WTC11 (cell line): Measurements from ENCODE around the gene FAM3D. TPM values are rescaled to one million over a fixed set of nuclear protein-coding genes. Genes with fewer than 3 reads are reported as not detected.

Experiments used
- ATAC-seq: fragments of 200-7000 bp; cut with Tn5 transposase; 2 replicates; pipeline ENCODE4 v1.10.0; 2021; ENCODE audit warnings: mild to moderate bottlenecking, moderate library complexity
- CTCF ChIA-PET: fragments of 300-600 bp; sonication (Branson Sonifier 250); formaldehyde crosslinking; loops from one replicate; lab custom pipeline; 2021; ENCODE audit warnings: antibody characterized with exemption; lab: Charles Lee
- POLR2A ChIA-PET: fragments of 350-600 bp; sonication (Branson Sonifier 250); formaldehyde crosslinking; loops from one replicate; lab custom pipeline; 2021; ENCODE audit warnings: antibody characterized with exemption; lab: Charles Lee
- DNase-seq: peaks from one replicate; pipeline ENCODE4 v3.0.0; 2021; ENCODE audit warnings: low spot score
- H3K27ac Mint-ChIP-seq: 2 replicates; pipeline ENCODE4 v1.8.0; 2021; ENCODE audit warnings: mixed read lengths
- H3K27me3 Mint-ChIP-seq: 2 replicates; pipeline ENCODE4 v1.8.0; 2021; ENCODE audit warnings: low read depth, mild to moderate bottlenecking, moderate library complexity, mixed read lengths
- H3K36me3 Mint-ChIP-seq: 2 replicates; pipeline ENCODE4 v1.8.0; 2021; ENCODE audit warnings: mixed read lengths
- H3K4me1 Mint-ChIP-seq: 2 replicates; pipeline ENCODE4 v1.8.0; 2022; ENCODE audit warnings: mixed read lengths
- H3K4me3 Mint-ChIP-seq: 2 replicates; pipeline ENCODE4 v1.8.0; 2021; ENCODE audit warnings: mild to moderate bottlenecking, moderate library complexity, mixed read lengths
- H3K9me3 Mint-ChIP-seq: 2 replicates; pipeline ENCODE4 v1.8.0; 2021; ENCODE audit warnings: mixed read lengths
- AFF4 ChIP-seq: sonication (generic); formaldehyde crosslinking; IDR thresholded peaks from 2 replicates; pipeline ENCODE4 v1.8.1; 2023; ENCODE audit warnings: mild to moderate bottlenecking, missing genetic modification reagents, borderline replicate concordance
- AR ChIP-seq: fragments of 250-450 bp; sonication (Bioruptor Pico); IDR thresholded peaks from 2 replicates; pipeline ENCODE4 v1.9.0; 2021; ENCODE audit warnings: mild to moderate bottlenecking
- E2F1 ChIP-seq: sonication (generic); formaldehyde crosslinking; IDR thresholded peaks from 2 replicates; pipeline ENCODE4 v1.8.0; 2022; ENCODE audit warnings: mild to moderate bottlenecking, missing genetic modification reagents
- ELF4 ChIP-seq: sonication (generic); formaldehyde crosslinking; IDR thresholded peaks from 2 replicates; pipeline ENCODE4 v1.8.1; 2022; ENCODE audit warnings: low read depth, mild to moderate bottlenecking, moderate library complexity, missing genetic modification reagents
- FOXK1 ChIP-seq: sonication (generic); formaldehyde crosslinking; IDR thresholded peaks from 2 replicates; pipeline ENCODE4 v1.8.0; 2022; ENCODE audit warnings: mild to moderate bottlenecking, moderate library complexity, missing genetic modification reagents
- FOXP1 ChIP-seq: sonication (generic); formaldehyde crosslinking; IDR thresholded peaks from 2 replicates; pipeline ENCODE4 v1.8.0; 2022; ENCODE audit warnings: missing genetic modification reagents, mild to moderate bottlenecking, moderate library complexity, borderline replicate concordance
- FOXP4 ChIP-seq: sonication (generic); formaldehyde crosslinking; IDR thresholded peaks from 2 replicates; pipeline ENCODE4 v1.8.0; 2022; ENCODE audit warnings: mild to moderate bottlenecking, missing genetic modification reagents
- GRHL2 ChIP-seq: fragments of 250-450 bp; sonication (Bioruptor Pico); IDR thresholded peaks from 2 replicates; pipeline ENCODE4 v1.8.0; 2022; ENCODE audit warnings: mild to moderate bottlenecking, moderate library complexity; ENCODE audit not compliant: insufficient replicate concordance, severe bottlenecking
- HMGA2 ChIP-seq: fragments of 250-450 bp; sonication (Bioruptor Pico); IDR thresholded peaks from 2 replicates; pipeline ENCODE4 v1.4.0; 2021; ENCODE audit warnings: mild to moderate bottlenecking, moderate library complexity
- MAX ChIP-seq: sonication (generic); formaldehyde crosslinking; IDR thresholded peaks from 2 replicates; pipeline ENCODE4 v1.8.0; 2022; ENCODE audit warnings: mild to moderate bottlenecking, missing genetic modification reagents
- MLX ChIP-seq: sonication (generic); formaldehyde crosslinking; IDR thresholded peaks from 2 replicates; pipeline ENCODE4 v1.8.1; 2023; ENCODE audit warnings: mild to moderate bottlenecking, missing genetic modification reagents, moderate library complexity
- NFYB ChIP-seq: sonication (generic); formaldehyde crosslinking; conservative IDR thresholded peaks from 2 replicates; pipeline ENCODE4 v1.8.0; 2022; ENCODE audit warnings: low read depth, missing genetic modification reagents
- RORB ChIP-seq: fragments of 250-450 bp; sonication (Bioruptor Pico); IDR thresholded peaks from 2 replicates; pipeline ENCODE4 v1.9.0; 2021; ENCODE audit warnings: mild to moderate bottlenecking
- ZBTB21 ChIP-seq: sonication (generic); formaldehyde crosslinking; IDR thresholded peaks from 2 replicates; pipeline ENCODE4 v1.8.1; 2023; ENCODE audit warnings: mild to moderate bottlenecking, missing genetic modification reagents, borderline replicate concordance
- ZNF121 ChIP-seq: sonication (generic); formaldehyde crosslinking; IDR thresholded peaks from 2 replicates; pipeline ENCODE4 v1.8.0; 2023; ENCODE audit warnings: missing genetic modification reagents
- ZNF219 ChIP-seq: sonication (generic); formaldehyde crosslinking; IDR thresholded peaks from 2 replicates; pipeline ENCODE4 v1.8.0; 2023; ENCODE audit warnings: missing genetic modification reagents, mild to moderate bottlenecking, borderline replicate concordance
- ZNF232 ChIP-seq: sonication (generic); formaldehyde crosslinking; IDR thresholded peaks from 2 replicates; pipeline ENCODE4 v1.8.0; 2022; ENCODE audit warnings: mild to moderate bottlenecking, missing genetic modification reagents
- ZSCAN18 ChIP-seq: fragments of 250-450 bp; sonication (Bioruptor Pico); IDR thresholded peaks from 2 replicates; pipeline ENCODE4 v2.1.2; 2022; ENCODE audit warnings: mild to moderate bottlenecking, moderate library complexity
- total RNA-seq: library from RNA; stranded (reverse); gene quantifications from 3 replicates; pipeline ENCODE4 v1.2.3, GENCODE V29; 2021

The FAM3D gene
- total RNA-seq, 1 experiment from 2014 or later: 0.66 TPM

- DNase-seq: no peak
- no peaks in the 10 kb centered on the region for H3K36me3 Mint-ChIP-seq
- CTCF ChIA-PET: interaction anchor here (0.6 to 10.1 kb wide), 6 partner anchors 40 to 199 kb away, joined by 3 to 223 read pairs (median 4); partner anchors contain the start of gene FAM107A
- no peaks in the 10 kb centered on the region for H3K27me3 Mint-ChIP-seq
- H3K27ac Mint-ChIP-seq: no peak overlapping the region
- TF ChIP-seq MLX (no peak), ZNF232 (CRISPR knock-in tag) (no peak), ZSCAN18 (CRISPR knock-in tag) (no peak), AR (CRISPR knock-in tag) (no peak), NFYB (CRISPR knock-in tag) (no peak), HMGA2 (CRISPR knock-in tag) (no peak), FOXP1 (CRISPR knock-in tag) (no peak), MAX (no peak), FOXK1 (CRISPR knock-in tag) (no peak), ZNF121 (CRISPR knock-in tag) (no peak), AFF4 (CRISPR knock-in tag) (no peak), E2F1 (no peak)
- TF ChIP-seq, all 79 proteins: peak for 0
- Mint-ChIP-seq H3K9me3 (no peaks in the 10 kb centered on the region), H3K4me3 (no peak overlapping the region), H3K4me1 (no peaks in the 10 kb centered on the region)
- POLR2A ChIA-PET: no interaction called here
- no peak for ATAC-seq
Measured at GRCh38 chr3:58625196-58625824, 41.3 kb downstream of the FAM3D start.

- Mint-ChIP-seq H3K4me1 (no peaks in the 10 kb centered on the region), H3K9me3 (no peaks in the 10 kb centered on the region), H3K27ac (no peak overlapping the region), H3K4me3 (no peak overlapping the region), H3K36me3 (no peaks in the 10 kb centered on the region), H3K27me3 (no peaks in the 10 kb centered on the region)
- ChIA-PET CTCF (interaction anchor here (10.1 kb wide), 1 partner anchor 53 kb away, joined by 223 read pairs; the partner anchor contains the start of gene FAM107A), POLR2A (no interaction called here)
- ATAC-seq (no peak), DNase-seq (no peak)
- TF ChIP-seq ZNF219 (CRISPR knock-in tag) (no peak), MAX (no peak), RORB (no peak), GRHL2 (CRISPR knock-in tag) (no peak), FOXK1 (CRISPR knock-in tag) (no peak), ELF4 (CRISPR knock-in tag) (no peak), ZBTB21 (CRISPR knock-in tag) (no peak), NFYB (CRISPR knock-in tag) (no peak), FOXP4 (CRISPR knock-in tag) (no peak)
Measured at GRCh38 chr3:58624550-58624949, 42.0 kb downstream of the FAM3D start.
